RPMI7951 (cell line): ENCODE measurements around the gene CCDC88C. TPM values are rescaled to one million over a fixed set of nuclear protein-coding genes. Genes with fewer than 3 reads are reported as not detected.

Source experiments
- DNase-seq: peaks from one replicate; pipeline ENCODE4 v3.0.0-alpha.2; 2012; ENCODE audit warnings: low read depth
- total RNA-seq: library from RNA; depleted of rRNA; stranded (reverse); fragments of >200 nt; shearing (Covaris generic); gene quantifications from 2 replicates; pipeline ENCODE4 v1.2.3, GENCODE V29; 2014

Gene CCDC88C
- total RNA-seq, 1 experiment from 2014 or later, result 0.12 TPM

GRCh38 chr14:91399868-91400640 lies 17.6 kb downstream of the CCDC88C start:
- DNase-seq, result no peak

- no peak for DNase-seq
Measured at GRCh38 chr14:91398707-91399106, 18.9 kb downstream of the CCDC88C start.

- no peak for DNase-seq
Measured at GRCh38 chr14:91397965-91398591, 19.5 kb downstream of the CCDC88C start.

- no peak for DNase-seq
Measured at GRCh38 chr14:91396959-91397815, 20.4 kb downstream of the CCDC88C start.

GRCh38 chr14:91396013-91396660 lies 21.5 kb downstream of the CCDC88C start:
- no peak for DNase-seq

- DNase-seq, result no peak
Measured at GRCh38 chr14:91395466-91395865, 22.2 kb downstream of the CCDC88C start.

- DNase-seq, result no peak
Measured at GRCh38 chr14:91394105-91395081, 23.2 kb downstream of the CCDC88C start.

GRCh38 chr14:91392623-91393303 lies 24.9 kb downstream of the CCDC88C start:
- no peak for DNase-seq

GRCh38 chr14:91390165-91390778 lies 27.3 kb downstream of the CCDC88C start:
- no peak for DNase-seq

- DNase-seq, result no peak
Measured at GRCh38 chr14:91389150-91389549, 28.5 kb downstream of the CCDC88C start.

GRCh38 chr14:91388551-91388975 lies 29.1 kb downstream of the CCDC88C start:
- no peak for DNase-seq

- no peak for DNase-seq
Measured at GRCh38 chr14:91387951-91388381, 29.7 kb downstream of the CCDC88C start.

GRCh38 chr14:91387169-91387835 lies 30.3 kb downstream of the CCDC88C start:
- DNase-seq, result peak; percentile 36

- no peak for DNase-seq
Measured at GRCh38 chr14:91385697-91386096, 31.9 kb downstream of the CCDC88C start.

GRCh38 chr14:91385224-91385623 lies 32.4 kb downstream of the CCDC88C start:
- no peak for DNase-seq

GRCh38 chr14:91383439-91383838 lies 34.2 kb downstream of the CCDC88C start:
- DNase-seq, result no peak

- DNase-seq, result no peak
Measured at GRCh38 chr14:91381801-91382670, 35.6 kb downstream of the CCDC88C start.
